Measurements from ENCODE around the gene TMX3.

Gene TMX3

DNA sequence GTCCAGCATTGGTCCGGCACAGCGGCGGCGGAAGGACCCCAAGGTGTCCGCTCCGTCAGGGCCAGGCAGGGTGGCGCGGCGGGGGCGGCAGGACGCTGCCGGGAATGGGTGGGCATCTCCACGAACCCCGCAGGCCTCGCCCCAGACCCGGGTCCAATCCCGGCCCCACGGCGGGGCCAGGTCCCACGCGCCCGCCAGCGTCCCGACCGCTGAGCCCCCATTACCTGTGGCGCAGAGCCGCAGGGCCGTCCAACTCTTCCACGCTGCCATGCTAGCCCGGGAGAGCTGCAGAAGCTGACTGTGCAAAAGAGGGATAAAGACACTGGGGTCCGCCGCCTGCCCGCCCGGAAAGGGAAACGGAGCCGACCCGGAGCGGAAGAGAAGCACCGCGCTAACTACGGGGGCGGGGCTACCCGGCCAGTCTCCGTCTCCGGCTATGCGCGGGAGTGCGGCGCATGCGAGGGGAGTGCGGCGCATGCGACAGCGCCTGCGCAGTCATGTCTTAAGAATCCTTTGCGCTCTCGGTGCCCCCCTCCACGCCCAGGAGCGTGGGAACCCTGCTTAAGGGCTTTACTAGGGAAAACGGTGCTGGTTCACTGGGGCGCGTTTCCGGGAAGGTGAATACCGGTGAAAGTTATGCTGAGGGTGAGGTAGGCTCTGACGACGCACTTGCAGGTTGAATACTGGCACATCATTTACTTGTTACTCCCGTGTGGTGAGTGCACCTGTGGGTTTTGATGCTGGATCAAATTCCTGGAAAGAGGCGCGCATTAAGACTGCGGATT lies at the start of gene TMX3:
Gene TMX3 (minus strand): TSS at position 397 of the 785 bp plus-strand sequence. CDS start 127 bp downstream, at position 270.
- DNase-seq (ENCODE audit: low spot score), result peak; percentile 96
- in situ Hi-C loops (cut with MboI; ENCODE audit: low pct_unique_long_range_greater_than_20kb, low sequenced_read_pairs, unreplicated experiment), result no loop called here
- TF ChIP-seq CTCF (IDR thresholded peaks at IDR 0.05; ENCODE audit: extremely low read depth, insufficient read depth, missing control alignments), result no peak

DNA sequence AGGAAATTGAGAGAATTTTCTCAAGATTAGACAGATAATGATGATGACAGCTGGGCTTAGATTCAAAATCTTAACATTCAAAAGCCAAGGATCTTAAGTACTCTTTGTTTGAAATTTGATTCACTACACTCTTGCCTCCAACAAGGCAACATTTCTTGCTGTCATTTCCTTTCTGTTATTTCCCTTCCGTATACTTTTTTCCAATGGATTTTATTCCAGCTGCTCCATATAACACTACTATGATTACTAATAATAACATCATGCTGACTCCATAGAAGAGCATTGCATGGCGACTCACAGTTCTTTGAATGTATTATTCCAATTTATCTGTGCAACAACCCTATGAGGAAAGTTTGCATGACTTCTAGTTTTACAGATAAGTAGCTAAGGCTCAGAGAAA lies 49.1 kb upstream of the TMX3 start:
- TF ChIP-seq CTCF (IDR thresholded peaks at IDR 0.05; ENCODE audit: extremely low read depth, insufficient read depth, missing control alignments), result no peak
- in situ Hi-C loops (cut with MboI; ENCODE audit: low pct_unique_long_range_greater_than_20kb, low sequenced_read_pairs, unreplicated experiment), result no loop called here
- DNase-seq (ENCODE audit: low spot score), result no peak

DNA sequence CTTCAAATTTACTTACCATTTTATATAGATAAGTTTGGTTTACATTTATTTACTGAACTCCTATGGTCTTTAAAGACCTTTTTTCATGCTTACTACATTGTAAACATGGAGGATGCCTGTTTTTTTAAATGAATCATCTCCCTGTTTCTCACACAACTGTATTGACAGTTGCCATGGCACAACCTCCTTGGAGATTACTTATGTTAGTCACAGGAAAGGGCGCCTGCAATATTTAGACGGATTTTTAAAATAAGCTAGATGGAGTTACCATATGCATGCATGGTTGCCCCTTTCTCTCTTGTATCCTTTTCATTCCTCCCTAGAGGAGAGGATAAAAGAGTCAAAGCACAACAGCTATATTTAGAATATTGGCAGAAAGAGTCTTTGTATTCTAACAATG lies 48.2 kb upstream of the TMX3 start:
- DNase-seq (ENCODE audit: low spot score), result no peak
- no peak for TF ChIP-seq CTCF (IDR thresholded peaks at IDR 0.05; ENCODE audit: extremely low read depth, insufficient read depth, missing control alignments)
- in situ Hi-C loops (cut with MboI; ENCODE audit: low pct_unique_long_range_greater_than_20kb, low sequenced_read_pairs, unreplicated experiment), result no loop called here

- DNase-seq (ENCODE audit: low spot score), result no peak
- in situ Hi-C loops (cut with MboI; ENCODE audit: low pct_unique_long_range_greater_than_20kb, low sequenced_read_pairs, unreplicated experiment), result no loop called here
- no peak for TF ChIP-seq CTCF (IDR thresholded peaks at IDR 0.05; ENCODE audit: extremely low read depth, insufficient read depth, missing control alignments)
Observed at GRCh38 chr18:68759308-68759707, 44.4 kb upstream of the TMX3 start.

- DNase-seq (ENCODE audit: low spot score), result no peak
- in situ Hi-C loops (cut with MboI; ENCODE audit: low pct_unique_long_range_greater_than_20kb, low sequenced_read_pairs, unreplicated experiment), result no loop called here
- TF ChIP-seq CTCF (IDR thresholded peaks at IDR 0.05; ENCODE audit: extremely low read depth, insufficient read depth, missing control alignments), result no peak
Observed at GRCh38 chr18:68757126-68757525, 42.2 kb upstream of the TMX3 start.

- TF ChIP-seq CTCF (IDR thresholded peaks at IDR 0.05; ENCODE audit: extremely low read depth, insufficient read depth, missing control alignments), result no peak
- DNase-seq (ENCODE audit: low spot score), result no peak
- in situ Hi-C loops (cut with MboI; ENCODE audit: low pct_unique_long_range_greater_than_20kb, low sequenced_read_pairs, unreplicated experiment), result no loop called here
Observed at GRCh38 chr18:68742206-68742605, 27.3 kb upstream of the TMX3 start.

Measured in GM13977 (cell line).